Measurements from ENCODE around the gene MESD. TPM values are rescaled to one million over a fixed set of nuclear protein-coding genes. Genes with fewer than 3 reads are reported as not detected.

The MESD gene
- total RNA-seq, 1 experiment from 2014 or later, result 30.2 TPM

- no peaks in the 10 kb centered on the region for H3K9me3 Mint-ChIP-seq (ENCODE audit: unreplicated experiment)
- no peak overlapping the region for H3K4me3 Mint-ChIP-seq (ENCODE audit: unreplicated experiment)
- ChIA-PET CTCF (interaction anchor here (0.6 to 2.4 kb wide), 5 partner anchors 9 to 412 kb away, joined by 3 to 21 read pairs (median 7); no protein-coding TSS in a partner anchor), POLR2A (interaction anchor here (0.6 to 1.2 kb wide), 3 partner anchors 9 to 198 kb away, joined by 3 to 4 read pairs (median 3); no protein-coding TSS in a partner anchor)
- no peak for TF ChIP-seq CTCF (IDR thresholded peaks at IDR 0.05; ENCODE audit: unreplicated experiment)
- no peaks in the 10 kb centered on the region for H3K27me3 Mint-ChIP-seq (ENCODE audit: insufficient read depth, unreplicated experiment)
- peaks cover 11% of the 10 kb centered on the region for H3K4me1 Mint-ChIP-seq (ENCODE audit: insufficient read depth, unreplicated experiment)
- peak overlapping the region; percentile 2 for H3K27ac Mint-ChIP-seq (ENCODE audit: low read depth, unreplicated experiment)
- intact Hi-C loops (cut with micrococcal nuclease), result loop anchor here (5.0 kb wide), 1 partner anchor 288 kb away; no protein-coding TSS in a partner anchor
- BruUV-seq (replicated peaks), result TSS peak; percentile 69
- no peak for DNase-seq (ENCODE audit: unreplicated experiment)
- peaks cover 51% of the 10 kb centered on the region for H3K36me3 Mint-ChIP-seq (ENCODE audit: insufficient read depth, unreplicated experiment)
Measured at GRCh38 chr15:80978685-80979329, 10.8 kb downstream of the MESD start.

- intact Hi-C loops (cut with micrococcal nuclease), result loop anchor here (5.0 kb wide), 1 partner anchor 290 kb away; no protein-coding TSS in a partner anchor
- no peak for TF ChIP-seq CTCF (IDR thresholded peaks at IDR 0.05; ENCODE audit: unreplicated experiment)
- Mint-ChIP-seq H3K27ac (ENCODE audit: low read depth, unreplicated experiment) (no peak overlapping the region), H3K27me3 (ENCODE audit: insufficient read depth, unreplicated experiment) (no peaks in the 10 kb centered on the region), H3K36me3 (ENCODE audit: insufficient read depth, unreplicated experiment) (peaks cover 51% of the 10 kb centered on the region), H3K4me1 (ENCODE audit: insufficient read depth, unreplicated experiment) (peaks cover 6% of the 10 kb centered on the region), H3K9me3 (ENCODE audit: unreplicated experiment) (no peaks in the 10 kb centered on the region), H3K4me3 (ENCODE audit: unreplicated experiment) (no peak overlapping the region)
- DNase-seq (ENCODE audit: unreplicated experiment), result peak; percentile 30
- POLR2A ChIA-PET, result interaction anchor here (0.9 kb wide), 1 partner anchor 277 kb away, joined by 3 read pairs; no protein-coding TSS in a partner anchor
- no TSS peak for BruUV-seq (replicated peaks)
- CTCF ChIA-PET, result interaction anchor here (0.6 to 1.8 kb wide), 5 partner anchors 59 to 289 kb away, joined by 3 to 19 read pairs (median 4); partner anchors contain the start of gene CEMIP
Measured at GRCh38 chr15:80977627-80978036, 12.0 kb downstream of the MESD start.

- Mint-ChIP-seq H3K27ac (ENCODE audit: low read depth, unreplicated experiment) (peak overlapping the region; percentile 80), H3K27me3 (ENCODE audit: insufficient read depth, unreplicated experiment) (no peaks in the 10 kb centered on the region), H3K4me3 (ENCODE audit: unreplicated experiment) (no peak overlapping the region), H3K9me3 (ENCODE audit: unreplicated experiment) (no peaks in the 10 kb centered on the region), H3K4me1 (ENCODE audit: insufficient read depth, unreplicated experiment) (peaks cover 6% of the 10 kb centered on the region), H3K36me3 (ENCODE audit: insufficient read depth, unreplicated experiment) (peaks cover 47% of the 10 kb centered on the region)
- DNase-seq (ENCODE audit: unreplicated experiment), result no peak
- intact Hi-C loops (cut with micrococcal nuclease), result loop anchor here (5.0 kb wide), 1 partner anchor 290 kb away; no protein-coding TSS in a partner anchor
- TF ChIP-seq CTCF (IDR thresholded peaks at IDR 0.05; ENCODE audit: unreplicated experiment), result no peak
- ChIA-PET CTCF (interaction anchor here (0.8 to 1.8 kb wide), 5 partner anchors 11 to 290 kb away, joined by 3 to 19 read pairs (median 4); partner anchors contain the start of gene CEMIP), POLR2A (interaction anchor here (0.9 kb wide), 1 partner anchor 278 kb away, joined by 3 read pairs; no protein-coding TSS in a partner anchor)
- BruUV-seq (replicated peaks), result no TSS peak
Measured at GRCh38 chr15:80976851-80977250, 12.8 kb downstream of the MESD start.

GRCh38 chr15:80974914-80975313 lies 14.7 kb downstream of the MESD start:
- ChIA-PET POLR2A (interaction anchor here (0.7 to 1.6 kb wide), 5 partner anchors 14 to 407 kb away, joined by 3 to 5 read pairs (median 3); partner anchors contain the start of genes ABHD17C and MESD), CTCF (interaction anchor here (0.5 to 1.6 kb wide), 11 partner anchors 11 to 1778 kb away, joined by 3 to 13 read pairs (median 4); partner anchors contain the start of gene CEMIP)
- H3K9me3 Mint-ChIP-seq (ENCODE audit: unreplicated experiment), result no peaks in the 10 kb centered on the region
- no peaks in the 10 kb centered on the region for H3K27me3 Mint-ChIP-seq (ENCODE audit: insufficient read depth, unreplicated experiment)
- H3K4me1 Mint-ChIP-seq (ENCODE audit: insufficient read depth, unreplicated experiment), result peaks cover 6% of the 10 kb centered on the region
- H3K4me3 Mint-ChIP-seq (ENCODE audit: unreplicated experiment), result no peak overlapping the region
- BruUV-seq (replicated peaks), result no TSS peak
- H3K27ac Mint-ChIP-seq (ENCODE audit: low read depth, unreplicated experiment), result no peak overlapping the region
- DNase-seq (ENCODE audit: unreplicated experiment), result no peak
- intact Hi-C loops (cut with micrococcal nuclease), result loop anchor here (5.0 kb wide), 1 partner anchor 292 kb away; no protein-coding TSS in a partner anchor
- no peak for TF ChIP-seq CTCF (IDR thresholded peaks at IDR 0.05; ENCODE audit: unreplicated experiment)
- H3K36me3 Mint-ChIP-seq (ENCODE audit: insufficient read depth, unreplicated experiment), result peaks cover 32% of the 10 kb centered on the region
